ENCODE results near the gene SIRPA.

DNA sequence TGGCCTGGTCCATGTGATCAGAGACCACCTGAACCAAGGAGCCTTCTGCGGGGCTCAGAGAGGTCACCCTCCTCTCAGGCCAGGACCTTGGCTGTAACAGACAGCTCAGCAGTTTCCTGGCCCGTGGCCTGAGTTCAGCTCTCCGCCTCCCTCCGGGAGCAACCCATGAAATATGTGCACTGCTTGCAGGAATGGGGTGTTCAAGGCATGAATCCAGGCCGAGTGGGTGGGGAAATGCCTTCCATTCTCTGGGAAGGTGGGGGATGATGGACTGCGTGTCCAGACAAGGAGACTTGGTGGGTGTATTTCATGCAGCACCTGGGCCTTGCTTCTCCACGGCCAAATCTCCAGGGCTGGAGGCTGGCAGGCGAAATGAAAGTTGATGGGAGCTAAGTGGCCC lies 46.0 kb downstream of the SIRPA start:
- TF ChIP-seq EZH2phosphoT487 (IDR thresholded peaks at IDR 0.05; ENCODE audit: borderline replicate concordance, low read length) (no peak), CTCF (IDR thresholded peaks at IDR 0.05; ENCODE audit: low read depth, low read length, poor library complexity, severe bottlenecking) (no peak)
